DMS79 treated with DMSO at 0.1 percent for 48 hours (cell line): ENCODE measurements around the gene GRID2IP.

Experiments used
- DNase-seq: peaks from one replicate; lab custom pipeline; 2025; lab: John Stamatoyannopoulos, UW

GRID2IP gene

DNA sequence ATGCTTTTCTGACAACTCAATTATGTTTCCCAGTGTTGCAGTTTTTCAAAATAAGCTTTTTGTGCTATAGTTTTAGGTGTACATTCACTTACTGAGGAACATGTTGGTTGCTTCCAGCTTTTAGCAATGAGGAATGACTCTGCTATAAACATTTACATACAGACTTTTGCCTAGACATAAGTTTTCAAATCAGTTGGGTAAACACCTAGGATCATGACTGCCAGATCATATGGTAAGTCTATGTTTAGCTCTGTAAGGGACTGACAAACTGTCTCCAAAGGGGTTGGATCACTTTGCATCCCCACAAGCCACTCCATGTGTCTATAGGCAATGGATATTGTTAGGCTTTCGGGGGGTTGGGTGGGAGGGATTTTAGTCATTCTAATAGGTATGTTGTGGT, 10.8 kb upstream of the GRID2IP start:
- DNase-seq: no peak

DNA sequence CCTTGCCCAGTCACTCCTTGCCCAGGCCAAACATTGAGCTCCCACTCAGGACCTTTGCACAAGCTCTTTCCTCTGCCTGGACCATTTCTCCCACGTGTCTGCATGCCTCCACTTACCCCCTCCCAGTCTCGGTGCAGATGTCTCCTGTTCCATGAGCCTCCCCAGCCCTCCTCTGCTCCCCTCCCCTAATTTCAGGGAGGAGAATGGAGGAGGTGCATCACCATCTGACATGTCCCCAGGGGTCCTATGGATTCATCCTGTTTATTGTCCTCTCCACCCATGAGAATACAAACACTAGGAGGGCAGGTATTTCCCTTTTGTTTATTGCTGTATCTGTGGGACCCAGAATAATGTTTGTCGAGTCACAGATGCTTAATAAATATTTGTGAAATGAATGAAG, 8.6 kb upstream of the GRID2IP start:
- DNase-seq: no peak

- peak; percentile 9 for DNase-seq
These were observed 7.6 kb upstream of the GRID2IP start for GRCh38 chr7:6558837-6559236.

DNA sequence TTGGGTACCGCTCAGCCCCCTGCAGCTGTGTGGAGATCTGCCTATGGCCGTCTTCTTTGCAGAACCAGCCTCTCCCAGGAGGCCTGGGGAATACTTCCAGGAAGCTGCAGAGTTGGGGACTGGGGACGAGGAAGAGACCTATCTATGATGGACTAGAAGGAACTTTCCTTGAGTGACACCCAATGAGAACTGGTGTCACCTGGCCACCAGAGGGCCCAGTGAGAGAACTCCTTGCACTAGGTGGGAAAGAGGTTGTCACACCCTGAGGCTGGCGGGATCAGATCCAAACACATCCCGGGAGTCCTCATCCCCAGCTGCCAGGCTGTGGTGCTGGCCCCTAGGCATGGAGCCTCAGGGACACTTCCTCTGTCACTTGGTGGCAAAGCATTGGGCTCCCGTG, 4.9 kb upstream of the GRID2IP start:
- DNase-seq: no peak

GRCh38 chr7:6554848-6555247, 3.6 kb upstream of the GRID2IP start:
- no peak for DNase-seq

DNA sequence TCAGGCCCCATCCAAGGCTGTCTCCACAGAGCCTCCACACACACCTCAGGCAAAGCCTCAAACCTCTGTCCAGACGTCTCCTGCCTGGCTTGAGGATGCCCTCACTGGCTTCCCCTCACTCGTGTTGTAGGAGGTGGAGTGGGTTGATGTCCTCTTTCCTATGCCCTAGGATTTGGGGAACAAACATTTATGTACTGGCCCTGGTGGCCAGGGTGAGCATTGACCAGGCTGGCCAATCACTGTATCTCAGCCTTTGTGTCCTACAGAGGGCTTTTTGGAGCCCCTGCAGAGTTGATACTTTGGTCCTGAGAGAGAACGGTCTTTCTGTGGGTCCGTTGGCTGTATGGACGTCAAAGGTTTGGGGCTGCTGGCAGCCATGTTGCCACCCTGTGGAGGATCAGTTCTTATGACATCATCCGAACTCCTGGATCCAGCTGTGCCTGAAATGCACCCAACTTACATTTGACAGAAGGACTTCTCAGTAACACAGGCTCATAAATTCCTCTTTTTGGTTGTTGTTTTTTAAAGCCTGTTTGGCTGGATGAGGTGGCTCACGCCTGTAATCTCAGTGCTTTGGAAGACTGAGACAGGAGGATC, 2.3 kb upstream of the GRID2IP start:
- no peak for DNase-seq

DNA sequence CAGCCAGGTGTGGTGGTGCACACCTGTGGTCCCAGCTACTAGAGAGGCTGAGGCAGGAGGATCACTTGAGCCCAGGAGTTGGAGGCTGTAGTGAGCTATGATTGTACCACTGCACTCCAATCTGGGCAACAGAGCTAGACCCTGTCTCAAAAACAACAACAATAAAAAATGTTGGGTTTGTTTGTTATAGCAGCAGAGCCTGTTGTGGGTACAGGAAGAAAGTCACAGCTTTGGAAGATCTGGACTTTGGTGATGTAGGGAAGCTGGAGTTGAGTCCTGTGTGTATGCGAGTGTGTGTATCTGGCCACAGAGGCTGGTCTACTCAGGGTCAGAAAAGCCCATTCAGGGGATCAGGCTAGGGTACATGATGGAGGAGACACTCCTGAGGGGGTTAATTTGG, 3.9 kb downstream of the GRID2IP start:
- no peak for DNase-seq

DNA sequence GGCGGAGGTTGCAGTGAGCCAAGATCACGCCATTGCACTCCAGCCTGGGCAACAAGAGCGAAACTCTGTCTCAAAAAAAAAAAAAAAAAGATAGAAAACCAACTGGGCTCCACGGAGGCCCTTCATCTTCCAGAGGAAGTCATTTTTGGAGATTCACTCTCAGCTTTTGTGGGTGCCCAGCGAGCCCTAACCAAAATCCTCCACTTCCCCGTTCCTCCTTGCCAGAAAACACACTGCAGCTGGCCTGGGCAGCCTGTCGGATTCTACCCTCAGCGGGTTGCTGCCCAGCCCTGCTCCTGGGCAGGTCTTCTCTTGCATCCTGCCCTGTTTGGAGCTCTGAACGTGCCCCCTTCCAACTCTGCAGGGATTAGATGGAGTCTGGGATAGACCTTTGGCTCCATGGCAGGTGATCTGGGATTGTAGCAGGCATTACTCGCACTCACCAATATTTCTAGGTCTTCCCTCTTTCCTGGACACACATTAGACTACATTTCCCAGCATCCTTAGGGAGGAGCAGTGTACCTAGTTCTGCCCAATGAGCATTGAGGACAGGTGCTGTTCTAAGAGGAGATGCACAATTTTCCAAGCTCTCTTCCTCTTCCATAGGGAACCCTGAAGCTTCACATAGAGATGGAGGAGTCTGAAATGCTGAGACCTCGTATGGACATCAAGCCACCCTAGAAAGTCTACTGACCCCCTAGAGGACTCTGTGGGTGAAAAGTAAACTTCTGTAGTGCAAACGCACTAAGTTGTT, 4.6 kb downstream of the GRID2IP start:
- DNase-seq: no peak

DNA sequence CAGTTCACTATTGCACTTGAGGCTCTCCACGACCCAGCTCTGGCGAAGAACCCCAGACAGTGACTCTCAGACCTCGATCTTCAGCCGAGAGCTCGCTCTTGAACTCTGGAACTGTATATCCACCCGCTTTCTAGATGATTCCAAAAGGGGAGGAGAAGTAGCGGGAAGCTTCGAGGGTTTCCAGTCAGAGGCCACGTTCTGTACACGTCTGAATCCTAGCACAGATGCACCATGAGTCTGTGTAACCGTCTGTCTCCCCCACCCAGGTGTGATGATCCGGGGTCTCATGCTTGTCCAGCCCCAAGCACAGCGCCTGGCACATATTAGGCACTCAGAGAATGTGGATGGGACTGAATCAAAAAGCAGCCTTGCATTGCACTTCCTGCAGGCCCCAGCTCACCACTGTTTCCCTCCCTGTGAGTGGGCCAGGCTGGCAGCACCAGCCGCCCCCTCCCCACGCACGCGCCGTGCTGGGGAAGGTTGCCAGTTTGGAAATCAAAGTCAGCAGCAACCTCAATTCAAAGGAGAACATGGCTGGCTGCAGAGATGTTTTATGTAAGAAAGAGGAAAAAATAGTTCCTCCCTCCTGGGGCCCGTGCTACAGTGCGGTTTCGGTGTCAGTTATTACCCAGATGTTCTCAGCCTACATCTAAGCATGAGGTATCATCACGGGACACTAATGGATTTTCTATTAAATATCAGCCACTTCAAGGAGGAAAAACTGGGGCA, 5.7 kb downstream of the GRID2IP start:
- no peak for DNase-seq

- no peak for DNase-seq
These were observed 8.9 kb downstream of the GRID2IP start for GRCh38 chr7:6542368-6542767.

DNA sequence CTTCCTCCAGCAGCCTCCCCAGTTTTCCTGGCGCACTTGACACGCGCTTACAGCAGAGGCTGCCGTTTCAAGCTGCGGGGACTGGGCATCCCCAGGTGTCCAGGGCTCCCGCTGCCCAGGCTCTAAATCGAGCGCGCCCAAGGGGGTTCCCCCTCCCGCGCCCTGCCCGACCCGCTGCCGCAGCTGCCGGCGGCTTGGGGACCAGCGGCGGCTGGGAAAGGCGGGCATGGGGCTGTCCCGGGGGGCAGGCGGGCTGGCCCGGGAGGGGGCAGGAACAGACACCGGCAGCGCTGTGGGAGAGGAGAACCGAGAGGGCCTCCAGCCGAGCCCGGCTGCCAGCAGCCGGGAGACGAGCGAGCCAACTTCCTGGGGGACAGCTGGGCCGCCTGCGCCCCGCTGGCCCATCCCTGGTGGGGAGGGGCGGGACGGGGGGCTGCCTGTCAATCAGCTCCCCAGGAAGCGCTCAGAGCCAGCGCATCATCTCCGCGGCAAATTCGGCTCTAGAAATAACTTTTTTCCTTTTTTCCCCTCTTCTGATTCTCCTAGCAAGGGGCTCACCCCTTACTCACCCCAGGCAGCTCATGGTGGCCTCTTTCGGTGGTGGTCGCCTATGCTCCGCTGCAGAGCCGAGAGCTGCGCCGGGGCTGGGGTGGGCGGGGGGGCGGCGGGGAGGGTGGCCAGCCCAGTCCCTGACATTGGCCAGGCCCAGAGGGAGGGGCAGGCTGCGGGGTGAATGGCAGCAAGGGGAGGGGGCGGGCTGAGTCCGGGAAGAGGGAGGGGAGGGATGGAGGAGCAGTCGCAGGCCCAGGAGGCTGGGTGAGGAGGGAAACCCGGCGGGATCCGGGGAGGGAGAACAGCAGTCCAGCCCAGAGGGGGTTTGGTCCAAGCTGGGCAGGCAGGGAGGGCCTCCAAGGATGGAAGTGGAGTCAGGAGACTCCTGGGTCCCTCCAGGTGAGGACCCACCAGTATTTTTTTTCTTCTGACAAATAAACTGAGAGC, 14.7 kb downstream of the GRID2IP start:
- DNase-seq: peak; percentile 9

- DNase-seq: no peak
These were observed 17.3 kb downstream of the GRID2IP start for GRCh38 chr7:6533893-6534495.

- DNase-seq: no peak
These were observed 18.7 kb downstream of the GRID2IP start for GRCh38 chr7:6532516-6532915.

DNA sequence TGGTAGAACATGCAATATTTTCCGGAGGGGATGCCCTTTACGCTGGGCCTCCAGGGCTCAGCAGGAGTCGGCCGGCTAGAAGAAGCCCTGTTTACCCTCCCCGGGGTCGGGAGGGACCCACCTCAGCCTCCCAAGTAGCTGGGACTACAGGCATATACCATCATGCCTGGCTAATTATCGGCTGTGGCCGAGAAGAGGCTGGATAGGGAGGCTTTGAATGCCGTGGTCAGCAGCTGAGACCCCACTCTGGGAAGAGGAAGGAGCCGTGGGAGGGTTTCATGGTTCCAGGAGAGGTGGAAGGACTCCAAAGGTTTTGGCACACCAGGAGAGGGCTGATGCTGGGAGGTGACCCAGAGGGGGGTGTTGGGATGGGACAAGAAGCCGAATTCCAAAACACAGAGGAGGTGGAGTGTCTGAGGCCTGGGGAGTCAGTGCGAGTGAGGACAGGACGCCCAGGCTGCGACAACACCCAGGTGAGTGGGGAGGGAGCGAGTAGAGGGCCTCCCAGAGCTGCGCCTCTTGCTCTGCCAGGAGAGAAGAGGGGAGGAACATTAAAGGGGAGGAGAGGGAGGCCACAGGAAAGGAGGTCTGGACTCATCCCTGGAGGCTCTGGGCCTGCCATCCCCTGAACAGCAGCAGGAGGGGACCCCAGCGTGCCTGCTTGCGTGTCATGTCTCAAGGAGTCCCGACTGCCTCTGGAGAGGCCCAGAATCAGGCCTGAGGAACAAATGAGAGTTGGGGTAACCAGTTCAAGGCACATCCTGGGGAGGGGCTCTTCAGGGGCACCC, 19.6 kb downstream of the GRID2IP start:
- no peak for DNase-seq

GRCh38 chr7:6530626-6531491, 20.4 kb downstream of the GRID2IP start:
- peak; percentile 6 for DNase-seq

GRCh38 chr7:6529643-6530042, 21.6 kb downstream of the GRID2IP start:
- DNase-seq: no peak

DNA sequence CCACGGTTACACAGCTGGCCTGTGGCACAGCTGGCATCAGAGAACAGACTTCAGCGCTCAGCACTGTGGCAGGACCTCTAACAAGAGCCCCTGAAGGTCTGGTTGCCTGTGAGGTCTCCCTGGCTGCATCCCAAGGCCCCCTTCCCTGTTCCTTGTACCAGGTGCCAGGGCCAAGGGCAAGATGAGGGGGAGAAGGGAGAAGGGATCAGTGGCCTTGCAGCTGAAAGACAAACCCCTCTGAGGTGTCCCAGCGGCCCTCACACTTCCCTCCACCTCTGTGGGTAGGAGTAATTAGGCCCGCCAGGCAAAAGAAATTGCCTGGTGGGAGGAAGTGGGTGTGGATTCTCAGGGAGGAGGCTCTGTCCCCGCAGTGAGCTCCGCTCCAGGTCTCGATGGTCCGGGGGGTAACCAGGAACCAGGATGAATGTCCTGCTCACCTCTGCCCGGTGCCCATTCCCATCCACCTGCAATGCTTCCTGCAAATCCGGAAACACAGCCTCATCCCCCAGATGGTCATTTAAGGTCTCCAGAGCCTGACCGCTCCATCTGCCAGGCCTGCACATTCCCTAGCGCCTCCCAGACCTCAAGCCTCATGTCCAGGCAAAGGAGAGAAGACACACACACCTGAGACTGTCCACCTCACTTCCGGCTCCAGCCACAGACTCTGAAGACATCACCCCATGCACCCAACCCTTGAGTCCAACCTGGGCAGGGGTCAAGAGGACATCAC, 22.7 kb downstream of the GRID2IP start:
- DNase-seq: no peak

DNA sequence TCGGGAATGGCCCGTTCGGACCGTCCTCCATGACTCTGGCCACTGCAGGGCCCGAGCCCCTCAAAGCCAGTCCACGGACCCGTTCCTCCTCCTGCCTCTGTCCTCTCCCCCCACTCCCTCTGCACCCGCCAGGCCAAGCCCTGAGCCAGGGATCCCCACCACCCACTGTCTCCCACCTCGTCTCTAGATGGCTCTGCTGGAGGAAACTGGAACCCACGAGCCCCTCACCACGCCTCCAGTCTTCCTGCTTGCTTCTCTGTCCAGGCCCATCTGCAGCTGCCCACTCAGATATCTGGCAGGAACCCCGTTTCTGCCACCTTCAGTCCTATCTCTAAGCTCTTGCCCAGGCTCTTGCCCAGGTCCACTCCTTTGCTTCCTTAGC, 24.3 kb downstream of the GRID2IP start:
- DNase-seq: peak; percentile 5
